Neural cell (in vitro differentiated cells): Measurements from ENCODE around the gene LDB2. TPM values are rescaled to one million over a fixed set of nuclear protein-coding genes. Genes with fewer than 3 reads are reported as not detected.

Source experiments
- H2AFZ ChIP-seq: fragments of 200-600, 300-800 bp; sonication (generic), shearing (Covaris generic); 2 replicates; pipeline ENCODE4 v1.6.0; 2014; ENCODE audit warnings: low read depth, mild to moderate bottlenecking, antibody characterized with exemption, low read length, moderate library complexity
- H3F3A ChIP-seq: fragments of 200-600 bp; shearing (Covaris generic); 2 replicates; pipeline ENCODE4 v1.6.1; 2016; ENCODE audit warnings: mild to moderate bottlenecking, moderate library complexity, mixed read lengths, antibody characterized with exemption, low read length; ENCODE audit not compliant: insufficient read depth, poor library complexity, severe bottlenecking
- H3K27ac ChIP-seq: fragments of 200-600, 300-800 bp; sonication (generic), shearing (Covaris generic); 2 replicates; pipeline ENCODE4 v1.5.1; 2014; ENCODE audit warnings: mild to moderate bottlenecking, low read length, moderate library complexity
- H3K27me3 ChIP-seq: fragments of 300-800, 200-600 bp; sonication (generic), shearing (Covaris generic); 2 replicates; pipeline ENCODE4 v1.6.0; 2014; ENCODE audit warnings: mild to moderate bottlenecking, low read depth, low read length, moderate library complexity; ENCODE audit not compliant: insufficient read depth
- H3K36me3 ChIP-seq: fragments of 300-800, 200-600 bp; sonication (generic), shearing (Covaris generic); 2 replicates; pipeline ENCODE4 v1.5.1; 2014; ENCODE audit warnings: mild to moderate bottlenecking, antibody characterized with exemption, low read length, moderate library complexity; ENCODE audit not compliant: insufficient read depth
- H3K4me2 ChIP-seq: fragments of 300-800, 200-600 bp; sonication (generic), shearing (Covaris generic); 2 replicates; pipeline ENCODE4 v1.6.0; 2014; ENCODE audit warnings: mild to moderate bottlenecking, low read length
- H3K4me3 ChIP-seq: fragments of 300-800, 200-600 bp; sonication (generic), shearing (Covaris generic); 2 replicates; pipeline ENCODE4 v1.5.1; 2014; ENCODE audit warnings: mild to moderate bottlenecking, low read length, moderate library complexity
- H3K79me2 ChIP-seq: fragments of 200-600 bp; shearing (Covaris generic); replicated peaks from 2 replicates; pipeline ENCODE4 v1.6.0; 2014; ENCODE audit warnings: mild to moderate bottlenecking, low read length, moderate library complexity; ENCODE audit not compliant: insufficient read depth
- H3K9ac ChIP-seq: fragments of 300-800, 200-600 bp; sonication (generic), shearing (Covaris generic); 2 replicates; pipeline ENCODE4 v1.6.1; 2016; ENCODE audit warnings: mild to moderate bottlenecking, low read length, mixed read lengths
- H3K9me2 ChIP-seq: fragments of 200-600 bp; shearing (Covaris generic); 2 replicates; pipeline ENCODE4 v1.6.1; 2016; ENCODE audit warnings: mild to moderate bottlenecking, low read length, mixed read lengths; ENCODE audit not compliant: insufficient read depth
- H3K9me3 ChIP-seq: fragments of 200-600, 300-800 bp; sonication (generic), shearing (Covaris generic); 2 replicates; pipeline ENCODE4 v1.6.1; 2016; ENCODE audit warnings: mild to moderate bottlenecking, mixed run types, low read length, moderate library complexity, mixed read lengths
- H4K20me1 ChIP-seq: fragments of 200-600 bp; shearing (Covaris generic); 2 replicates; pipeline ENCODE4 v1.6.1; 2016; ENCODE audit warnings: mild to moderate bottlenecking, mixed run types; ENCODE audit not compliant: insufficient read depth
- CTCF ChIP-seq: fragments of 450-650 bp; IDR thresholded peaks from 2 replicates; pipeline ENCODE4 v1.5.1; 2014; ENCODE audit warnings: antibody characterized with exemption, mild to moderate bottlenecking, moderate library complexity; ENCODE audit not compliant: poor library complexity, severe bottlenecking
- EP300 ChIP-seq: fragments of 450-650 bp; conservative IDR thresholded peaks from 2 replicates; pipeline ENCODE4 v1.6.1; 2014; ENCODE audit warnings: antibody characterized with exemption, mild to moderate bottlenecking, moderate library complexity; ENCODE audit not compliant: poor library complexity, severe bottlenecking
- EZH2 ChIP-seq: fragments of 200-600, 300-800 bp; shearing (Covaris generic), sonication (generic); IDR thresholded peaks from 2 replicates; pipeline ENCODE4 v1.6.1; 2014; ENCODE audit warnings: antibody characterized with exemption, low read length, borderline replicate concordance, mild to moderate bottlenecking; ENCODE audit not compliant: insufficient read depth, poor library complexity, severe bottlenecking
- MXI1 ChIP-seq: fragments of 450-650 bp; conservative IDR thresholded peaks from 2 replicates; pipeline ENCODE4 v1.6.1; 2014; ENCODE audit warnings: antibody characterized with exemption, mild to moderate bottlenecking; ENCODE audit not compliant: poor library complexity, severe bottlenecking
- POLR2AphosphoS5 ChIP-seq: IDR thresholded peaks from 2 replicates; pipeline ENCODE4 v1.6.1; 2012
- RAD21 ChIP-seq: fragments of 450-650 bp; conservative IDR thresholded peaks from 2 replicates; pipeline ENCODE4 v1.6.1; 2014; ENCODE audit warnings: antibody characterized with exemption, mild to moderate bottlenecking, moderate library complexity
- REST ChIP-seq: IDR thresholded peaks from 2 replicates; pipeline ENCODE4 v1.6.1; 2012; ENCODE audit warnings: borderline replicate concordance
- SMC3 ChIP-seq: fragments of 450-650 bp; conservative IDR thresholded peaks from 2 replicates; pipeline ENCODE4 v1.6.1; 2014; ENCODE audit warnings: antibody characterized with exemption, mild to moderate bottlenecking, moderate library complexity; ENCODE audit not compliant: poor library complexity
- TAF1 ChIP-seq: IDR thresholded peaks from 2 replicates; pipeline ENCODE4 v1.6.1; 2012; ENCODE audit warnings: low read depth
- polyA plus RNA-seq: library from polyadenylated mRNA; depleted of rRNA; stranded (reverse); fragments of >200 nt; gene quantifications from 2 replicates; pipeline ENCODE4 v1.2.3, GENCODE V29; 2014

Gene LDB2
- polyA plus RNA-seq, 1 donor from 2014 or later = 58.9 TPM

GRCh38 chr4:16722416-16722815 is 176.0 kb downstream of the LDB2 start:
- Histone ChIP-seq H3K36me3 (no peaks in the 10 kb centered on the region), H3K27me3 (no peaks in the 10 kb centered on the region), H3K27ac (no peak overlapping the region), H3K9ac (no peak overlapping the region), H3K4me3 (no peak overlapping the region), H3K4me2 (no peak overlapping the region), H2AFZ (no peak overlapping the region), H3K9me3 (no peaks in the 10 kb centered on the region), H3F3A (no peaks in the 10 kb centered on the region), H4K20me1 (no peaks in the 10 kb centered on the region), H3K9me2 (no peaks in the 10 kb centered on the region), H3K79me2 (no peaks in the 10 kb centered on the region)
- no peak for TF ChIP-seq REST
- TF ChIP-seq EZH2 = no peak
- no peak for TF ChIP-seq SMC3
- TF ChIP-seq POLR2AphosphoS5 = no peak
- no peak for TF ChIP-seq CTCF
- no peak for TF ChIP-seq TAF1
- TF ChIP-seq MXI1 = no peak
- no peak for TF ChIP-seq RAD21
- TF ChIP-seq EP300 = no peak

GRCh38 chr4:16721613-16722291 is 176.7 kb downstream of the LDB2 start:
- TF ChIP-seq CTCF (no peak), MXI1 (no peak), TAF1 (no peak), EP300 (no peak), RAD21 (no peak), REST (no peak), SMC3 (no peak), EZH2 (no peak), POLR2AphosphoS5 (no peak)
- H3K4me2 ChIP-seq = no peak overlapping the region
- no peaks in the 10 kb centered on the region for H4K20me1 ChIP-seq
- no peak overlapping the region for H3K27ac ChIP-seq
- H3K9me2 ChIP-seq = no peaks in the 10 kb centered on the region
- H3K27me3 ChIP-seq = no peaks in the 10 kb centered on the region
- H3K4me3 ChIP-seq = no peak overlapping the region
- no peaks in the 10 kb centered on the region for H3F3A ChIP-seq
- H2AFZ ChIP-seq = no peak overlapping the region
- no peaks in the 10 kb centered on the region for H3K36me3 ChIP-seq
- no peaks in the 10 kb centered on the region for H3K79me2 ChIP-seq
- H3K9ac ChIP-seq = no peak overlapping the region
- H3K9me3 ChIP-seq = no peaks in the 10 kb centered on the region
